Ureter (tissue), 1 donor: ENCODE data around the gene SEC14L5. TPM values are rescaled to one million over a fixed set of nuclear protein-coding genes. Genes with fewer than 3 reads are reported as not detected.
"Not testable (repeated sequence)": the region's sequence is repeated elsewhere in the genome, so short reads cannot be mapped to it uniquely, and the experiment has no call there.

Experiments
- DNase-seq: peaks from one replicate; pipeline ENCODE4 v3.0.0-alpha.2; 2020; ENCODE audit warnings: low spot score
- total RNA-seq: library from RNA; stranded (reverse); gene quantifications from one replicate; pipeline ENCODE4 v1.2.4, GENCODE V29; 2023
- donor health status: DM: yes; HTN: yes; CAD: no.

The SEC14L5 gene
- total RNA-seq, 1 donor from 2014 or later: not detected

- DNase-seq: no peak
Measured at GRCh38 chr16:4949986-4950385, 8.1 kb upstream of the SEC14L5 start.

- DNase-seq: not testable (repeated sequence)
Measured at GRCh38 chr16:4951583-4951982, 6.5 kb upstream of the SEC14L5 start.

- DNase-seq: no peak
Measured at GRCh38 chr16:4954714-4955113, 3.4 kb upstream of the SEC14L5 start.

GRCh38 chr16:4957420-4957719, 760 bp upstream of the SEC14L5 start:
- no peak for DNase-seq

GRCh38 chr16:4958510-4959438, 644 bp downstream of the SEC14L5 start:
- no peak for DNase-seq

- DNase-seq: no peak
Measured at GRCh38 chr16:4960579-4960978, 2.4 kb downstream of the SEC14L5 start.

- DNase-seq: no peak
Measured at GRCh38 chr16:4962716-4963115, 4.6 kb downstream of the SEC14L5 start.

GRCh38 chr16:4963527-4963926, 5.4 kb downstream of the SEC14L5 start:
- DNase-seq: not testable (repeated sequence)

GRCh38 chr16:4966736-4967453, 8.8 kb downstream of the SEC14L5 start:
- no peak for DNase-seq

GRCh38 chr16:4968278-4968677, 10.1 kb downstream of the SEC14L5 start:
- DNase-seq: not testable (repeated sequence)

GRCh38 chr16:4968879-4969483, 10.9 kb downstream of the SEC14L5 start:
- no peak for DNase-seq

- no peak for DNase-seq
Measured at GRCh38 chr16:4970010-4970409, 11.9 kb downstream of the SEC14L5 start.

GRCh38 chr16:4972938-4973587, 14.9 kb downstream of the SEC14L5 start:
- DNase-seq: no peak

GRCh38 chr16:4976079-4976478, 17.9 kb downstream of the SEC14L5 start:
- DNase-seq: no peak

GRCh38 chr16:4976611-4977145, 18.5 kb downstream of the SEC14L5 start:
- no peak for DNase-seq

- no peak for DNase-seq
Measured at GRCh38 chr16:4979164-4979563, 21.0 kb downstream of the SEC14L5 start.

GRCh38 chr16:4979736-4980660, 21.9 kb downstream of the SEC14L5 start:
- no peak for DNase-seq

GRCh38 chr16:4980691-4981090, 22.6 kb downstream of the SEC14L5 start:
- no peak for DNase-seq

GRCh38 chr16:4981473-4981872, 23.3 kb downstream of the SEC14L5 start:
- no peak for DNase-seq

- DNase-seq: no peak
Measured at GRCh38 chr16:4982056-4982867, 24.1 kb downstream of the SEC14L5 start.
